GM21367 (cell line): ENCODE data around the gene CCRL2.
"Not testable (repeated sequence)": the region's sequence is repeated elsewhere in the genome, so short reads cannot be mapped to it uniquely, and the experiment has no call there.

Source experiments
- ATAC-seq: cut with Tn5 transposase; IDR thresholded peaks from one replicate; pipeline ENCODE4 v1.9.1; 2021; ENCODE audit not compliant: unreplicated experiment

CCRL2 gene

GRCh38 chr3:46427916-46428833, 21.1 kb downstream of the CCRL2 start:
- no peak for ATAC-seq

DNA sequence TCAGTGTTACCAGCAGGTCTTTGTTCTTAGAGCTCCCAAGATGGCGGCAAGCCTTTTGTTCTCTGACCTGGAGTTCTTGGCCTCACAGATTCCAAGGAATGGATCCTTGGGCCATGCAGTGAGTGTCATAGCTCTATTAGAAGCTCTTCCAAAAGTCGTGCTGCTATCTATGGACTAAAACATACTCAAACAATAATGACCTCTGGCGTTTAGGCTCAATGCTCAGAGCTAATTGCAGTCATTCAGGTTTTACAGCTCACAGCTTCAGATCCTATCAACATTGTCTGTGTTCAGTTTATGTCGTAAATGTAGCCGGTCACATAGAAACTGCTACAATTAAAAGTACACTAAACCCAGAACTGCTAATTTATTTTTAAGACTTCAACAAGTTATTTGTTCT, 22.2 kb downstream of the CCRL2 start:
- no peak for ATAC-seq

GRCh38 chr3:46429671-46430070, 22.6 kb downstream of the CCRL2 start:
- ATAC-seq = no peak

GRCh38 chr3:46430879-46431278, 23.8 kb downstream of the CCRL2 start:
- not testable (repeated sequence) for ATAC-seq

GRCh38 chr3:46431905-46432304, 24.8 kb downstream of the CCRL2 start:
- not testable (repeated sequence) for ATAC-seq

DNA sequence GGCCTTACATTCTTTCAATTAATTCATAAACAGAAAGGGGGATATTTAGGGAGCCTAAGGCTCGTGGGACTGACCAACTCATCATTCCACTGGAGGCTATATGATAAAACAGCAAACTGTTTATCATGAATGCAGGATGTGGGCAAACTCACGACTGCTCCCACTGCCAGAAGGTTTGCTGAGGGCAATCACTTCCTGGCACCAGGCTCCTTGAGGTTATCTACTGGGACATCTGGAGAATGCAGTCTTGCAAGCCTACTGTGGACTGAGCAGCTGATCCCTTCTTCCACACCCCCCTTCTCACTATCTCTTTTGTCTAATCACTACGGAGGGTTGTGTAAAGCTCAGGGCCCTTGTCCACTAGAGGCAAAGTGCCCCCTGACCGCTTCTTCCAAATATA, 26.1 kb downstream of the CCRL2 start:
- ATAC-seq = not testable (repeated sequence)

- no peak for ATAC-seq
Measured at GRCh38 chr3:46433841-46434240, 26.8 kb downstream of the CCRL2 start.

GRCh38 chr3:46435081-46435726, 28.1 kb downstream of the CCRL2 start:
- ATAC-seq = no peak

- ATAC-seq = no peak
Measured at GRCh38 chr3:46438831-46439230, 31.8 kb downstream of the CCRL2 start.

DNA sequence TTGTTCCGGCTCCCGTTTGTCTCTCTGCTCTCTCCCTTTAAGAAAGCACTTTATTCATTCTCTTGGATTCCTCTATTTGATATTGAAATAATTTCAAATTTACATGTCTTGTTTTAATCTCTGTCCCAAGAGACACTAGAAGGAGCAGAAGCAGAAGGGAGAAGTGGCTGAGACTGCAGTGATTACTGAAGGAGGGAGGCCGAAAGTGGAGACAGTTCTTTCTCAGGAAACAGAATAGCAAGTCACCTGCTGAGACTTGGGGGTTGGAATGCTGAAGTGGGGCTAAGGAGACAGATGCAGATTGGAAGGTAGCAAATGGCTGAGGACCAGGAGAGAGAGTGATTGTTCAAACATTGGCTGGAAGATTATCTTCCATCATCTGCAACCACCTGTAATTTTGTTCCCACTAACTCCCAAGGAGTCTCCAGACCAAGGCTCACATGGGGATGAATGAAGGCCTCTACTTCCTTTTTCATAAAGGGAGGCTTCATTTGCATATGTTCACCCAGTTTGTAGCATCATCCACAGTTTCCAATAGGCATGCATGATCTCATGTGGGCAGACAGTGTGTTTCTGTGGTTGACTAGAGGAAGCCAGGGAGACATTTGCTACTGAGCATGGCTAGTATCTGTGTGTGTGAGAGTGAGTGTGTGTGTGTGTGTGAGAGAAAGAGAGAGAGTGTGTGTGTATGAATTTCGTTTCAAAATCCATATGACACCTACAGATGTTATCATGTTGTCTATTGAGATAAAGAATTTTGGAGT, 33.7 kb downstream of the CCRL2 start:
- peak; percentile 73 for ATAC-seq

- ATAC-seq = no peak
Measured at GRCh38 chr3:46442576-46443530, 35.8 kb downstream of the CCRL2 start.

DNA sequence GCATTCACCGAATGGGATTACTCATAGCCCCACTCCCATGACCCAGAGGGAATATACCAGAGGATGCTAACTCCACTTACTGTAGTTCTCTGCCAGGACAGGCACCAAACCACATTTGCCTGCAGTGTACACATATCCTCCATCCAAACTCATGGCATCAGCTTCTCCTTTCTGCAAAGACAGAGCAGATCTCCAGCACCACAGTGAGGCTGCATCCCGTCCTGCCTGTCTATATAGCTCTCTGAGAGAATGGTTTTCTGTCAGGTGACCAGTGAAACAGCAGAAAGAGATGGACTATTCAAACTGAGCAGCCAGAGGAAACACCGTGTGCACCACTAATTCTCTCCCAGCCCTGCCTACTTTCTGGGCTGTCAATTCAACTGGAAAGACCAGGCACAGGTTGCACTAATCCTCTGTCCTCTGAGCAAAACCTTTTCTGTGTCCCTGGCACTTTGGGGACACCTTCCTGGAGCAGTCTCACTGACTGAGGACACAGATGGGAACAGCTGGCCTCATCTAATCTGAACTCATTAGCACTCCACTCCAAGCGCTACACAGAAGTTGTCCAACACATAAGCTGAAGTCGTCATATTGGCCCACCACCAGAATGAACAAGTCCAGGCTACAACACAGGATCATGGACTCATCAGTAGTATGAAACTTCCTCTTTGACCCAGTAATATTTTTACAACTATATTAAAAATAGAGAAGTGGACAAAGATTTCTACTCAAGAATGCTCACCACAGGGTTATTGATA, 40.3 kb downstream of the CCRL2 start:
- no peak for ATAC-seq

GRCh38 chr3:46448721-46449120, 41.7 kb downstream of the CCRL2 start:
- no peak for ATAC-seq

GRCh38 chr3:46449755-46450552, 42.9 kb downstream of the CCRL2 start:
- no peak for ATAC-seq

- ATAC-seq = no peak
Measured at GRCh38 chr3:46453526-46454208, 46.6 kb downstream of the CCRL2 start.

DNA sequence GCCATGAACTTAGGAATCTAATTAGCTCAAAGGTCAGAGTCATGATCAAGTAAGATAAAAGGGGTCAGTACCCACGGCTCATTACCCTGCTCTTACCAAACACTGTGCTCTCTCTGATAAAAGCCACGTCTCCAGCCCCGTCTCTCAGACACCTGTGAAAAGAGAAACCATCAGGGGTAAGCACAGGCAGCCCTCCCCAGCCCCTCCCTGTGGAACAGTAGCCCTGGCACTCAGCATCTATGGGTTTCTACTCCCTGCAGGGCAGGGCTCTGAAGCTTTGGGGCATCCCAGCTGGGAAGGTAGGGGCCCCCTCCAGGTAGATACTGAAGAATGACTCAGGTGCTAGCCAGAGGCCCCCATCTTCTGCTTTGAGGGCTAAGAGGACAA, 47.1 kb downstream of the CCRL2 start:
- no peak for ATAC-seq

GRCh38 chr3:46454606-46455005, 47.5 kb downstream of the CCRL2 start:
- no peak for ATAC-seq
